HepG2 (cell line): ENCODE results near the gene CD99L2. TPM values are rescaled to one million over a fixed set of nuclear protein-coding genes. Genes with fewer than 3 reads are reported as not detected.

Source experiments
- ATAC-seq: fragments of 200-7000 bp; cut with Tn5 transposase; 3 replicates; pipeline ENCODE4 v1.9.1; 2020; ENCODE audit warnings: mild to moderate bottlenecking, moderate library complexity
- BruUV-seq: library from RNA; stranded (reverse); fragments of 400-500 nt; replicated peaks from 2 replicates; lab custom pipeline; 2021; lab: Mats Ljungman, UMichigan
- CTCF ChIA-PET: fragments of 300-600 bp; formaldehyde crosslinking; extraction: SDS; loops from one replicate; lab custom pipeline; 2021; ENCODE audit warnings: low total read pairs, inconsistent platforms, low intra/inter-chr PET ratio; lab: Yijun Ruan, JAX
- POLR2A ChIA-PET: fragments of 350-600 bp; sonication (Branson Sonifier 250); formaldehyde crosslinking; loops from one replicate; lab custom pipeline; 2020; ENCODE audit warnings: antibody characterized with exemption, inconsistent platforms; lab: Yijun Ruan, JAX
- DNase-seq: peaks from one replicate; pipeline ENCODE4 v3.0.0-alpha.2; 2015; ENCODE audit warnings: low spot score
- FAIRE-seq: peaks from 3 replicates; lab custom pipeline; 2011; peaks lifted over from hg19 to GRCh38; lab: Jason Lieb, UNC
- H2AFZ ChIP-seq: one replicate; pipeline ENCODE4 v1.6.1; 2011; ENCODE audit warnings: low read length, inconsistent platforms
- H3K27ac ChIP-seq: fragments of 300-600 bp; 3 replicates; pipeline ENCODE4 v1.8.0; 2011; ENCODE audit warnings: mixed run types, mild to moderate bottlenecking, mixed read lengths, low read length, inconsistent platforms; ENCODE audit not compliant: insufficient read depth; ENCODE audit errors: extremely low read length
- H3K27me3 ChIP-seq, 2 experiments: fragments of 200-600 bp in 1 of 2; 2 replicates in 1 of 2; 3 replicates in 1 of 2; pipeline versions ENCODE4 v1.6.0 to v1.8.0; 2011; ENCODE audit warnings: low read length in 2 of 2, mild to moderate bottlenecking in 2 of 2, moderate library complexity in 2 of 2, inconsistent platforms in 1 of 2; ENCODE audit not compliant: insufficient read depth in 2 of 2, control insufficient read depth in 1 of 2
- H3K36me3 ChIP-seq, 2 experiments: fragments of 200-600 bp in 1 of 2; replicated peaks in 1 of 2; 2 replicates in 1 of 2; 3 replicates in 1 of 2; pipeline versions ENCODE4 v1.5.1 to v1.8.0; 2011; ENCODE audit warnings: low read length in 2 of 2, inconsistent platforms in 1 of 2; ENCODE audit not compliant: insufficient read depth in 2 of 2, control insufficient read depth in 1 of 2
- H3K4me1 ChIP-seq: 2 replicates; pipeline ENCODE4 v1.5.1; 2012; ENCODE audit warnings: low read length, inconsistent platforms; ENCODE audit not compliant: insufficient read depth
- H3K4me2 ChIP-seq: 2 replicates; pipeline ENCODE4 v1.6.0; 2011; ENCODE audit warnings: low read depth, low read length, inconsistent platforms
- H3K4me3 ChIP-seq, 3 experiments: fragments of 200-600 bp in 1 of 3; sonication (generic), shearing (Covaris generic) in 1 of 3; replicated peaks in 1 of 3; 2 replicates each; pipeline ENCODE4 v1.5.1; 2011 to 2016; ENCODE audit warnings: low read length in 3 of 3, inconsistent platforms in 2 of 3, low read depth in 2 of 3, mild to moderate bottlenecking in 2 of 3, control low read depth in 1 of 3, mixed read lengths in 1 of 3; ENCODE audit not compliant: insufficient read depth in 1 of 3
- H3K79me2 ChIP-seq: one replicate; pipeline ENCODE4 v1.6.1; 2011; ENCODE audit warnings: low read length, inconsistent platforms; ENCODE audit not compliant: insufficient read depth
- H3K9ac ChIP-seq: 2 replicates; pipeline ENCODE4 v1.6.0; 2011; ENCODE audit warnings: mild to moderate bottlenecking, low read depth, low read length, inconsistent platforms; ENCODE audit not compliant: insufficient read depth
- H3K9me3 ChIP-seq: 2 replicates; pipeline ENCODE4 v1.5.1; 2012; ENCODE audit warnings: mild to moderate bottlenecking, low read length
- H4K20me1 ChIP-seq: 2 replicates; pipeline ENCODE4 v1.6.0; 2011; ENCODE audit warnings: inconsistent platforms, mild to moderate bottlenecking, low read length, moderate library complexity; ENCODE audit not compliant: insufficient read depth
- CBFB ChIP-seq: sonication (generic); formaldehyde crosslinking; IDR thresholded peaks from 2 replicates; pipeline ENCODE4 v1.4.0; 2020; ENCODE audit warnings: missing genetic modification reagents
- CREM ChIP-seq, 2 experiments: sonication (generic) in 1 of 2; formaldehyde crosslinking in 1 of 2; IDR thresholded peaks; 2 replicates each; pipeline versions ENCODE4 v1.4.0 to v1.6.1; 2016 to 2020; ENCODE audit warnings: antibody characterized with exemption in 1 of 2, mild to moderate bottlenecking in 1 of 2, missing genetic modification reagents in 1 of 2
- FOXM1 ChIP-seq: sonication (generic); formaldehyde crosslinking; IDR thresholded peaks from 2 replicates; pipeline ENCODE4 v1.5.0; 2020; ENCODE audit warnings: missing genetic modification reagents
- HOXA5 ChIP-seq: sonication (generic); formaldehyde crosslinking; IDR thresholded peaks from 2 replicates; pipeline ENCODE4 v1.4.0; 2020; ENCODE audit warnings: missing genetic modification reagents
- HOXA9 ChIP-seq: sonication (generic); formaldehyde crosslinking; IDR thresholded peaks from 2 replicates; pipeline ENCODE4 v1.8.1; 2022; ENCODE audit warnings: missing genetic modification reagents, mild to moderate bottlenecking, moderate library complexity, borderline replicate concordance
- KDM5B ChIP-seq: sonication (generic); formaldehyde crosslinking; IDR thresholded peaks from 2 replicates; pipeline ENCODE4 v1.4.0; 2020; ENCODE audit warnings: missing genetic modification reagents, mild to moderate bottlenecking, borderline replicate concordance
- KLF11 ChIP-seq: IDR thresholded peaks from 2 replicates; pipeline ENCODE4 v1.6.1; 2016; ENCODE audit warnings: missing compliant biosample characterization
- LCORL ChIP-seq, 2 experiments: fragments of 450-650 bp in 1 of 2; sonication (generic) in 1 of 2; formaldehyde crosslinking in 1 of 2; IDR thresholded peaks; 2 replicates each; pipeline versions ENCODE4 v1.5.0 to v1.6.1; 2017 to 2020; ENCODE audit warnings: antibody characterized with exemption in 1 of 2, missing genetic modification reagents in 1 of 2
- MTF2 ChIP-seq: sonication (generic); formaldehyde crosslinking; IDR thresholded peaks from 2 replicates; pipeline ENCODE4 v1.5.0; 2020; ENCODE audit warnings: missing genetic modification reagents, borderline replicate concordance
- PHF20 ChIP-seq: sonication (generic); formaldehyde crosslinking; IDR thresholded peaks from 2 replicates; pipeline ENCODE4 v1.5.0; 2020; ENCODE audit warnings: mild to moderate bottlenecking, missing genetic modification reagents
- RBFOX2 ChIP-seq: fragments of 200-400 bp; formaldehyde crosslinking; IDR thresholded peaks from 2 replicates; pipeline ENCODE4 v1.6.1; 2017; ENCODE audit warnings: low read depth, mild to moderate bottlenecking, low read length
- RFX5 ChIP-seq: IDR thresholded peaks from 2 replicates; pipeline ENCODE4 v1.6.1; 2011; ENCODE audit warnings: low read depth, low read length, improper control_type of control experiment
- YEATS2 ChIP-seq: sonication (generic); formaldehyde crosslinking; IDR thresholded peaks from 2 replicates; pipeline ENCODE4 v1.4.0; 2020; ENCODE audit warnings: missing genetic modification reagents, borderline replicate concordance
- ZC3H13 ChIP-seq: sonication (generic); formaldehyde crosslinking; IDR thresholded peaks from 2 replicates; pipeline ENCODE4 v1.8.1; 2023; ENCODE audit warnings: mild to moderate bottlenecking, missing genetic modification reagents, moderate library complexity
- ZFP36L2 ChIP-seq: sonication (generic); formaldehyde crosslinking; IDR thresholded peaks from 2 replicates; pipeline ENCODE4 v1.4.0; 2020; ENCODE audit warnings: missing genetic modification reagents
- ZFY ChIP-seq: sonication (generic); formaldehyde crosslinking; IDR thresholded peaks from 2 replicates; pipeline ENCODE4 v1.4.0; 2020; ENCODE audit warnings: missing genetic modification reagents
- ZNF20 ChIP-seq: sonication (generic); formaldehyde crosslinking; IDR thresholded peaks from 2 replicates; pipeline ENCODE4 v1.4.0; 2020; ENCODE audit warnings: mild to moderate bottlenecking, moderate library complexity, missing genetic modification reagents
- ZNF44 ChIP-seq: sonication (generic); formaldehyde crosslinking; IDR thresholded peaks from 2 replicates; pipeline ENCODE4 v1.5.1; 2020; ENCODE audit warnings: mild to moderate bottlenecking, missing genetic modification reagents
- ZNF773 ChIP-seq: sonication (generic); formaldehyde crosslinking; IDR thresholded peaks from 2 replicates; pipeline ENCODE4 v1.4.0; 2020; ENCODE audit warnings: missing genetic modification reagents, borderline replicate concordance
- ZNF784 ChIP-seq: sonication (generic); formaldehyde crosslinking; IDR thresholded peaks from 2 replicates; pipeline ENCODE4 v1.5.1; 2020; ENCODE audit warnings: missing genetic modification reagents, mild to moderate bottlenecking, borderline replicate concordance
- WGBS: methylation state at CpG from one replicate; pipeline ENCODE4 v1.1.6; 2017; ENCODE audit warnings: low lambda C conversion rate; 5-methylcytosine and 5-hydroxymethylcytosine counted together
- in situ Hi-C: cut with HindIII; loops from 2 replicates; pipeline ENCODE4 v1.10.0; 2017; ENCODE audit warnings: low pct_unique_long_range_greater_than_20kb; ENCODE audit not compliant: extremely low pct_ligation_motif_present
- intact Hi-C: fragments of 100-400 bp; cut with micrococcal nuclease; formaldehyde crosslinking; loops from one replicate; pipeline ENCODE4 v1.10.0; 2022; ENCODE audit not compliant: unreplicated experiment
- polyA plus RNA-seq, 8 experiments: library from polyadenylated mRNA; depleted of rRNA in 3 of 8; stranded (reverse) in 7 of 8; unstranded in 1 of 8; fragments of >200 nt; fragmentation: Illumina TruSeq in 4 of 8; extraction: Trizol in 4 of 8; gene quantifications; 2 replicates each; pipeline versions ENCODE4 v1.2.1 to v1.2.3, GENCODE V29; 2011 to 2016; ENCODE audit warnings: low read depth in 4 of 8, missing spikeins in 1 of 8, mixed read lengths in 1 of 8; ENCODE audit not compliant: insufficient read depth in 1 of 8
- total RNA-seq, 5 experiments: library from RNA; depleted of rRNA; stranded (reverse); fragments of >200 nt; fragmentation: Illumina TruSeq; extraction: Trizol; gene quantifications; 2 replicates each; pipeline ENCODE4 v1.2.3, GENCODE V29; 2016; ENCODE audit warnings: low read depth in 1 of 5

CD99L2 gene
- total and polyA plus RNA-seq, 2 of the 13 experiments (the other 11 are each of a cell fraction or from before 2014, with no cell fraction given): 6.9 to 7.6 TPM

GRCh38 chrX:150869450-150869849 lies 29.0 kb downstream of the CD99L2 start:
- no peak for FAIRE-seq
- 88% methylated on average over 3 of the region's 3 CpGs for WGBS
- TF ChIP-seq RFX5 (peak; percentile 89), RBFOX2 (no peak), ZFY (CRISPR knock-in tag) (no peak), ZNF773 (CRISPR knock-in tag) (no peak), ZFP36L2 (CRISPR knock-in tag) (no peak), LCORL (IDR thresholded peaks at IDR 0.05) (no peak), LCORL (CRISPR knock-in tag; IDR thresholded peaks at IDR 0.05) (no peak)
- TF ChIP-seq, all 625 proteins: peak for 1
- in situ Hi-C loops: no loop called here
- DNase-seq (no peak), ATAC-seq (no peak)
- H3K4me3 ChIP-seq: no peak overlapping the region
- no peaks in the 10 kb centered on the region for H3K27me3 ChIP-seq
- no peaks in the 10 kb centered on the region for H3K36me3 ChIP-seq
- H3K9me3 ChIP-seq: no peaks in the 10 kb centered on the region
- H3K9ac ChIP-seq: no peak overlapping the region
- no peak overlapping the region for H2AFZ ChIP-seq
- H3K79me2 ChIP-seq: no peaks in the 10 kb centered on the region
- ChIA-PET CTCF (no interaction called here), POLR2A (no interaction called here)
- BruUV-seq: no TSS peak
- intact Hi-C loops: no loop called here
- H3K4me2 ChIP-seq: no peak overlapping the region
- H3K4me1 ChIP-seq: no peaks in the 10 kb centered on the region
- no peaks in the 10 kb centered on the region for H4K20me1 ChIP-seq
- H3K27ac ChIP-seq: no peak overlapping the region

GRCh38 chrX:150868625-150869024 lies 29.8 kb downstream of the CD99L2 start:
- FAIRE-seq (no peak), DNase-seq (no peak), ATAC-seq (no peak)
- no peak overlapping the region for H3K27ac ChIP-seq
- intact Hi-C loops (no loop called here), in situ Hi-C loops (no loop called here)
- POLR2A ChIA-PET: no interaction called here
- BruUV-seq: no TSS peak
- H3K4me3 ChIP-seq: no peak overlapping the region
- H4K20me1 ChIP-seq: no peaks in the 10 kb centered on the region
- H3K36me3 ChIP-seq: no peaks in the 10 kb centered on the region
- CTCF ChIA-PET: no interaction called here
- no peaks in the 10 kb centered on the region for H3K4me1 ChIP-seq
- H3K9me3 ChIP-seq: no peaks in the 10 kb centered on the region
- WGBS: 73% methylated on average over 2 of the region's 2 CpGs
- TF ChIP-seq ZC3H13 (CRISPR knock-in tag): no peak
- TF ChIP-seq YEATS2 (CRISPR knock-in tag): no peak
- no peak for TF ChIP-seq PHF20 (CRISPR knock-in tag)
- TF ChIP-seq CBFB (CRISPR knock-in tag): no peak
- TF ChIP-seq ZNF44 (CRISPR knock-in tag): no peak
- TF ChIP-seq HOXA9 (CRISPR knock-in tag): no peak
- no peak for TF ChIP-seq ZNF20 (CRISPR knock-in tag)
- TF ChIP-seq HOXA5 (CRISPR knock-in tag): no peak
- TF ChIP-seq KDM5B (CRISPR knock-in tag): no peak
- no peak for TF ChIP-seq MTF2
- no peak for TF ChIP-seq CREM (IDR thresholded peaks at IDR 0.05)
- no peak for TF ChIP-seq CREM (CRISPR knock-in tag; IDR thresholded peaks at IDR 0.05)
- no peak for TF ChIP-seq FOXM1
- TF ChIP-seq KLF11 (CRISPR knock-in tag): no peak
- TF ChIP-seq ZNF784 (CRISPR knock-in tag): no peak
- no peak overlapping the region for H2AFZ ChIP-seq
- no peaks in the 10 kb centered on the region for H3K79me2 ChIP-seq
- no peaks in the 10 kb centered on the region for H3K27me3 ChIP-seq
- no peak overlapping the region for H3K4me2 ChIP-seq
- H3K9ac ChIP-seq: no peak overlapping the region
